G401 (cell line): Measurements from ENCODE around the gene GPR12. TPM values are rescaled to one million over a fixed set of nuclear protein-coding genes. Genes with fewer than 3 reads are reported as not detected.

Experiments used
- DNase-seq: peaks from one replicate; pipeline ENCODE4 v3.0.0-alpha.2; 2015; ENCODE audit warnings: low spot score
- in situ Hi-C: cut with HindIII; loops from 2 replicates; pipeline ENCODE4 v1.10.0; 2016; ENCODE audit warnings: low sequenced_read_pairs, mixed read lengths
- total RNA-seq: library from RNA; depleted of rRNA; stranded (reverse); fragments of >200 nt; shearing (Covaris generic); gene quantifications from 2 replicates; pipeline ENCODE4 v1.2.3, GENCODE V29; 2014; rRNA removed

The GPR12 gene, protein sequence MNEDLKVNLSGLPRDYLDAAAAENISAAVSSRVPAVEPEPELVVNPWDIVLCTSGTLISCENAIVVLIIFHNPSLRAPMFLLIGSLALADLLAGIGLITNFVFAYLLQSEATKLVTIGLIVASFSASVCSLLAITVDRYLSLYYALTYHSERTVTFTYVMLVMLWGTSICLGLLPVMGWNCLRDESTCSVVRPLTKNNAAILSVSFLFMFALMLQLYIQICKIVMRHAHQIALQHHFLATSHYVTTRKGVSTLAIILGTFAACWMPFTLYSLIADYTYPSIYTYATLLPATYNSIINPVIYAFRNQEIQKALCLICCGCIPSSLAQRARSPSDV
- not detected in 2 replicates for total RNA-seq

DNA sequence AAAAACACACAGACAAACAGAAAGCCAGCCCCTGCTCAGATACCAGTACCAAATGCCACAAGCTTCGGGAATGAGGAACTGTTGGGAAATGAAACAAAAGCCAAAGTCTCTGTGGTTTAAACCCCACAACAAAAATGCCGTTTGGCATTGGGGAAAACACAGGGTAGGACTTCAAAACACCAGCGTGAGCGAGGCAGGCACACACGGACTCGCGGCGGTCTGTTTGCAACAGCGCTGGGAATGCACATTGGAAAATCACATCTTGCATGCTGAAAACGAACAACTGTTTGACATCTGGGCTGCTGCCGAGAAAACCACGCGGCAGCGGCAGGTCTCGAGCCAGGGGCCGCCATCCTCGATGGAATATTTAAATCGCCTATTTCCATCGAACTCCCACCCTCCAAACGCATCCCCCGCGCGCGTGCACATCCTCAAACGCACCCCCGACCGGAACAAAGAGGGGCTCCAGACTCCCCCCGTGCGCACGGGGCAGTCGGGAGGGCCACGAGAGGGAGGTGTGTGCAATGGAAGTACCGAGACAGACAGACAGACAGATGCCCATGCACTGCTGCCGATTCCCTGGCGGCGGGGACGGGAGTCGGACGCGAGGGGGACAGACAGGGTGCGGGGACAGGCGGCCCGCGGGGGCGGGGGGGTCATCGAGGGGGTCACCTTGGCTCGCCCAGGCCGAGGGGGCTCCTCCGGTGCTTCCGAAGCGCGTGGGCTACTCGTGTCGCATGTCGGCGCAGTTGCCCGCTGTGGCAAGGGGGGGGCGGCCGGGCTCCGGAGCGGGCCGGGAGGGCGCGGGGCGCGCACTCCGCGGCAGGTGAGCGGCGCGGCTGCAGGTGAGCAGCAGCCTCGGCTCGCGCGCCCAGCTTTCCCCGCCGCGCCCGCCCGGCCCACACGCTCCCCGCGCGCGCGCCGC is at the start of gene GPR12:
GPR12 (minus strand) TSS at position 880 of the 925 bp plus-strand sequence. CDS start 959 bp downstream, outside the sequence.
- peak; percentile 68 for DNase-seq
- in situ Hi-C loops, result no loop called here

DNA sequence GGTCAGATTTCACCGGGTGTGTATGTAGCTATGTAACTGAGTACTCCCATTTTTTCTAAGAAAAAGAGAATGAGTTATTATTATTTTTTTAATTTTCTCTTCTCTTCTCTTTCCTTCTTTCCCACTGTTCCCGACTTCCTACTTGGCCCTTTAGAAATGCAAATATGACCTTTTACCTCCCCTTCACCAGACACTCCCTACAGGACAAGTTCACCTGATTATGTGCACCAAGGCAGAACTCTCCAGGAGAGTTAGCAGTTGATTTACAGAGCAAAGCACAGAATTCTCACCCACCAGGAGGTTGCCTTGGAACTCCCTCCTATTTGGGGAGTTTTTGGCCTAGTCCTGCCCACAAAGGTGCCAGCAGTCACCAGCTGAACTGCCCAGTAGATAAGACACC is 49.5 kb upstream of the GPR12 start:
- no peak for DNase-seq
- in situ Hi-C loops, result no loop called here

DNA sequence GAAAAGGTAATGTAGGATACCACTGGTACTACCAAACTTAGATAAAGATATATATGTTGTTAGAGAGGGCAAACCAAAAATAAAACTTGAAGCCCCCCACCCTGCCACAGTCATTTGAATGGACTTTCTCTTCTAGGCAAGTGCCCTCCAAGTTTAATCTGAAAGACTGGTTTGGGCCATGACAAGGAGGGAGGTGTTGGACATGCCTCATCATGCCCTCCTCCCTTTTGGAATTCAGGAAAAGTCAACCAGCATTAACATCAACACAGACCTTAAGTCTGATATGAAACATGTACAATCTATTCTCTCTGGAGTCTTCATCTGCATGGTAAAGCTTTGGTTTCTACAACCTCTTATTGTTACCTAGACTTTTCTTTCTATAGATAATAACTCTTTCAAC is 46.3 kb upstream of the GPR12 start:
- in situ Hi-C loops, result no loop called here
- no peak for DNase-seq

DNA sequence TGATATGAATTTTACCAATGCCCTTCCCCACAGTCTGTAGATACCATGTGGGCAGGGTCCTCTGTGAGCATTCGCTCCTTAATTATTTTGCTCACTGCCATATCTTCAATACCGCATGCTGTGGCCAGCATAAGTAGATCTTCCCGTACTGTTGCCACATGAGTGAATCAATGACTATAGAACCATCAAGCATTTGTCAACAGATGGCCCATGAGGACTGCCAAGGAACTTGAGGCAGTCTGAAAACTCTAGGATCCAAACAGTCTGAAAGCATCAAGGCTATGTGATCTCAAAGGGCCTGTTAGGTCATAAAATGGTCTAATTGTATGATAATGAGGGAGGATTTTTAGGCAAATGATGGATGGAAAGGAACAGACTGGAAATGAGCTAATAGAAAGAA is 27.4 kb upstream of the GPR12 start:
- peak; percentile 80 for DNase-seq
- in situ Hi-C loops, result no loop called here

DNA sequence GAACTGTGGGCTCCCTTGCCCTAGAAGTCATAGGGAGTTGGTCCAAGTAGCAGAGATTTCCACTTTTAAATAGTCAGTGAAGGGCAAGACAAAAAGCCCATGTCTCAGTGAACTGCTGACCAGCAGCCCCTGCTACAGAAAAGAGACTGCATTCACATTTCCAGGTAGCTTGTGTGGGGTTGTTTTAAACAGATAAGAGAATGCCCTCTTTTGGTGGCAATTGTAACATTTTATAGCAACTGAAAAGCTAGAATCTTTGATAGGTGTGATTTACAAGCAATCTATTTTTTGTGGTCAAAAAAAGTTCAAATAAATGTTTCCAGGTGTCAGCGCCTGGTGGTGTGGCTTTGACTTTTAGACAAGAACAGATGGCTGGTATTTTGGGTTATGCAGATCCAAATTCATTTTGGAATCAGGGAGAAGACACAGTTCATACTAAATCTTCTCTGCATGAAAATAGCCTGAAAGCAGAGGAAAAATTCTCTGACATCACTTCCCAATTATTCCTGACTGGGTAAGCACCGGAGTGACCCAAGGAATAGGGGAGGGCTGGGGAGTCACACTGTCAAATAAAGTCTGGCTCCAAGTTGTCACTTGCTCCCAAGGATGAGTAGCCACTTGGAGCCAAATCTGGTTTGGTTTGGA is 26.2 kb upstream of the GPR12 start:
- in situ Hi-C loops, result no loop called here
- peak; percentile 79 for DNase-seq

DNA sequence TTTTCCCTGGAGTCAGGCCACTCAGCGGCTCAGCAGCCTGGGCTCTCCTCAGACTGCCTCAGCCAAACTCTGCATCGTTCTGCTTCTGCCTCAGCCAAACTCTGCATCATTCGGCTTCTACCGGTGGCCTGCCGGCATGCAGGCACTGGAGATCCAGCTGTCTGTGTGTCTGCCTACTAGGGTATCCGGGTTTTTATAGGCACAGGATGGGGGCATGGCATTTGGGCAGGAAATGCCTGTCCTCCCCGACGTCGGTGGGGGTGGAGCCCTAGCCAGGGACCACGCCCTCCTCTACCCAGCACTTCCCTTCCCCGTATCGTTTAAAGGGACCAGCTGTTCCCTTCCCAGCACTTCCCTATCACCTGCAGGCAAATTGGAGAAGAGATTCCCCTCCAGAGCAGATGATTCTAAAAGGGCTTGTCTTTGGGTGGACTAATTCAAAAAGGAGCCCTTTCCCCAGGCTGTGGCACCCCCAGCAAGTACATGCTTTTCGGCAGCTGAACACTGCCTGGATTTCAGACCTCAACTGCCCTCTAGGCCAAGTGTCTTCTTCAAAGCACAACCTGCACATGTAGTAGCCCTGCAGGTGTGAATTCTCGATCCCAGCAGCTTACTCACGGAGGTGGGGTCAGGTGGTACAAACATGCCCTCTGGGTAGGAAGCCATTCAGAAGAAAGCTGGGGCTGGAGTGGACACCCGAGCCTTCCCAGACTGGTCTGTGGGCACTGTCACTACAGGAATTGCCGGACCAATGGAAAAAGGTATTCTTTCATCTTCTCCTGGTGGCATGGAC is 25.4 kb upstream of the GPR12 start:
- DNase-seq, result peak; percentile 56
- in situ Hi-C loops, result no loop called here

DNA sequence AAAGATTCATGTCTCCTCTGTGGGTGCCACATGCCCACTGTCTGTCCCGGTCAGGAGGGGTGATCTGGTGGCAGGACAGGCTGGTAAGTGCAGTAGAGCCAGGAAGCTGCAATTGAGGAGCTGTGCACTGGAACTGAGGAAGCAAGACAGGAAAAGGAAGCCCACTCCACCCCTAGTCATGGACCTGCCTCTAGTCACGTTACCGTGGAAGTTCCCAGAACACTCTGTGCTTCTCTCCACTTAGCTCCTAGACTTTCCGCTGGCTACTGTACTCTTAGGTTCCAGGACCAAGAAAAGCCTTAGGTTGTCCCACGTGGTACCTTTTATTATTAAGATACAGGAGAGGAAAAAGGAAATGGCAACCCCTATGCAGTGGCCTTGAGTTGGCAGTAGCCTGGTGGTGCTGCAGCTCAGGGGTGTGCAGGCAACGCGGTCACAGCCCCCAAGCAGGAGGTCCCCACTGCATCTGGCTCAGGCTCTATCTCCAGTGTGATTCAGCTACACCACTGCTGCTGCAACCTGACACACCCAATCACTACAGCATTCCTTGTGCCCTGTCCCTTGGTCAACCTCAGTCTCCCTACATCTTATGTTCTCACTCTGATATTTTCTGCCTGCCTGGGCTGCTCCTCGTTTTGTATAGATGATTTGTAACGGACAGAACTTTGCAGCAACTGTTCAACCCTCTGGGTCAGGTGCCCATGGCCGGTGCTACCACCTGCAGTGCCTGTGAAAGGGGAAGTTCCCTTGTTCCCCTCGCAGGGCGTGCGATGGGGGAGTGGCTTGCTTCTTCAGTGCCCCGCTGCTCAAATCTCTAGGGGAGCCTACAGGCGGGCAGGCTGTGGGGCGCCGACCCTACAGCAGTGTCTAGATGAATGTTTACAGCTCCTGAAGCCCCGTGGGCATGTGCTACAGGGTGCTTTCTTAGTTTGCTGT is 24.4 kb upstream of the GPR12 start:
- no peak for DNase-seq

DNA sequence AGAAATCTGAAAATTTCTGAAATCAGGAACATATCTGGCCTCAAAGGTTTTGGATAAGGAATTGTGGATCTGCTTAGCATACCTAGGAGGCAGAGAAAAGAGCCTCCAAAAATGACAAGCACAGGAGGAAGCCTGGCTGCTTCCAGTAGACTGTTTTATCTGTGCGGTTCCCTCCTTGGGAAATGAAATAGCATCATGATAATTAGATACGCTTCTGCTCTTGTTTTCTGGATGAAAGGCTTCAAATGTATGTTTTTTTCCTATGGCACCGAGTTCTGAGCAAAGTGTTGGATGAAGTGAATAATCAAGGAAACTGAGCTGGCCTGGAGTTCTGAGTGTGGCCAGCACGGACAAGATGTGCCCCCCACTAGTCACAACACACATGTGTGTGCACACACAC is 19.8 kb upstream of the GPR12 start:
- in situ Hi-C loops, result no loop called here

More for the DNA sequence above, 24.4 kb upstream of the GPR12 start:
- in situ Hi-C loops, result no loop called here

DNA sequence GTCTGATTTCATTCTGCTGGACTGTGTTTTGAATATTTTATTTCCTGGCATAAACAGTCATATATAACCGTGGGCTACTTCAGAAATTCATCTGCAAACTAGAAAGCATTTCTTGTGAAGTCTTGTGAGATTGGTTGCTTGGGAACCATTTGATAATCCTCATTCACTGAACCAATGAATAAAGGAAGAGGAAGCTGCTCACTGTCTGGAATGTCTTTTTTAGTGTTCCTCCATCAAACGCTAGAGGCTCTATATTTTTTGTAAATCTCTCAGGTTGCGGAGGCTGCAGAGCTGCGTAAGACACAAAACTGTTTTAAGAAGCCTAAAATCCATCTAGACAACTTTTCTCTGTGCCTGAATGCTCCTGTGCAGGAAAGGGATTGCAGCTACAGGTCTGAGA is 18.7 kb upstream of the GPR12 start:
- DNase-seq, result no peak

More for the DNA sequence above, 19.8 kb upstream of the GPR12 start:
- DNase-seq, result no peak

DNA sequence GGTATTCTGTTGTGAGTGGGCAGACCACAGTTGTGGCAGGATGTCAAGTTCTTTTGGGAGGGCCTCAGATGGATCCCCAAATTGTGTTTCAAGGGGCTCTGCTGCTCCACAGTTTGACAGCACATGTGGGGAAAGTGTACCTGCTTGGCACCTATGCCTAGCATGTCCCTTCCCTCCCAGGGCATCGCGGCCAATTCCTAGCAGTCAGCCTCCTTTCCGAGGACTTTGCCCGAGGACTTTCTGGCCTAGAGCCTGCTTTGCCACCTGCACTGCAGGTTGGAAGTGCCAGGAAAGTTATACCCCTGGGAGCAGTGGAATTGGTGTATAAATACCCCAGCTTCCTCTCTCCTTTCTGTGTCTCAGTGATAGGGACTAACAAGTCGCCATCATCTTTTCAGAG is 11.9 kb upstream of the GPR12 start:
- in situ Hi-C loops, result no loop called here
- no peak for DNase-seq

More for the DNA sequence above, 18.7 kb upstream of the GPR12 start:
- in situ Hi-C loops, result no loop called here

DNA sequence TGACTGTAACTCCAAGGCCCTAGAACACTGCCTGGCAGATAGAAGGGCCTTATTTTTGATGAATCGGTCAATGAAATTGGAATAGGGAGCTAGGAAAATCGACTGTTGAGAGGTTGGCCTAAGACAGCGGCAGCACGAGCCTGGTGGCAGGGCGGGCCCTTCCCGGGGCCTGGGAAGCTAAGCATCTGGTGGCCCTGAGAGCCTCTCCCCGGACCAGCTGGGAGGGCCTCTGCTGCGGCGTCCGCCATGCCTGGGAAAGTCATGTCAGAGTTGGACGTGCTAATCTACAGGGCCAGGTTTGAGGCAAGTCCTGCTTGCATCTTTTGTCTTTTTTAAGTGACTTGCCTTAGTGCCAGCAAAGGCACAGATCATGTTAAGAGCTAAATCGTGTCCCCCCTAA is 11.2 kb upstream of the GPR12 start:
- DNase-seq, result no peak
- in situ Hi-C loops, result no loop called here

DNA sequence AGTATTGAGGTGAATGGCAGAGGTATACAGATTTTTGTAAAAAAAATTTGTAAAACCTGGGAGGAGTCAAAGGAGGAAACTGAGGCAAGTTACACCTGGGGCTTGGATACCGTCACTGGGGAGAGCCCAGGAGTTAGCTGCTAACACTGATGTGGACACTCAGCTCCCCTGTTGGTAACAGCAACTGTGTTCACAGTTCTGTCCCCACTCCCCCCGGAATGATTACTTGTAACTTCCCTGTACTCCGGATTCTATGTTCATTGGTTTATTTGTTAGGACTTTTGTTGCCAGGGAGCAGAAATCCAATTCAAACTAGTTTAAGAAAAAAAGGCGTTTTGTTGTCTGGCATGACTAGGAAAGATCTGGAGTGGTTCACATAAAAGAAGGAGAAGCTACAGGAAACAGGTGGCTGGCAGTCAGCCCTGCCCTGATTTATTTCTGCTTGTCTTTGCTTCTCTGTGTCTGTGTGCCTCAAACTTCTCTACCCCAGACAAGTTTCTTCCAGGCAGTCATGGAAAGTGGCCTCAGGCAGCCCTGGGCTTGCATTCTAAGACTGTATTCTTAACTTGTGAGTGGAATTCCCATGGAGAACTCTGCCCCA is 2.3 kb upstream of the GPR12 start:
- in situ Hi-C loops, result no loop called here
- no peak for DNase-seq

DNA sequence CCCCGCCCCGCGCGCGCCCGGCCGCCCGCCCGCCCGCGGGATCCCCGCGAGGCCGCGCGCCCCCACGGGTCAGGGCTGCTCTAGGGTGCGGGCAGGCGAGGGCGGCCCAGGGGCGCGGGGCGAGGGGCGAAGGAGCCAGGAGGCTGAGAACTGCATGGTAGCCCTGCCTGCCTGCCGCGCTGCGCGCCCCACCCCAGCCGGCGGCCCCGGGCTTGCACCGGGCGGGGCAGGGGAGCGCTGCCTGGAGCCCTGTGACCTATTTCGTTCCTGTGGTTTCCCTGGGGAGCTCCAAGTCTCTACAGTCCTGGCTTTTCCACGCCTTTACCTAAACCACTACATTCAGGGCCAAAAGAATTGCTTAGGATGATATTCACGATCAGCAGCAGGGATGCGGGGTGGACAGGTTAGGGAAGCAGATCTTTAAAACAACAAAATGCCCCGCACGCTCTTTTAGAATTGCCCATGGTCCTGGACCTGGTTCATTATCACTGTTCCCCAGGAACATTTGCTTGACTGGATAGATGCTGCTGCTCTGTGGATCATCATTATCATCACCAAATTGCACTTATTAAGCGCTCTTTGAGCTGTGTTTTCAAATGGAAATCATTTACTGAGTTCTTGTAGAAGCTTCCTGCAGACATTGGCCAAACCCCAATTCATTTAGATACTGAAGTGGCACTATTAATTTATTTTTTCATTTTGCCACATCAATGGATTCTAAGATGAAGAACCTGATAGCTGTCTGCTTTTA is 421 bp upstream of the GPR12 start:
- in situ Hi-C loops, result no loop called here
- DNase-seq, result peak; percentile 64

DNA sequence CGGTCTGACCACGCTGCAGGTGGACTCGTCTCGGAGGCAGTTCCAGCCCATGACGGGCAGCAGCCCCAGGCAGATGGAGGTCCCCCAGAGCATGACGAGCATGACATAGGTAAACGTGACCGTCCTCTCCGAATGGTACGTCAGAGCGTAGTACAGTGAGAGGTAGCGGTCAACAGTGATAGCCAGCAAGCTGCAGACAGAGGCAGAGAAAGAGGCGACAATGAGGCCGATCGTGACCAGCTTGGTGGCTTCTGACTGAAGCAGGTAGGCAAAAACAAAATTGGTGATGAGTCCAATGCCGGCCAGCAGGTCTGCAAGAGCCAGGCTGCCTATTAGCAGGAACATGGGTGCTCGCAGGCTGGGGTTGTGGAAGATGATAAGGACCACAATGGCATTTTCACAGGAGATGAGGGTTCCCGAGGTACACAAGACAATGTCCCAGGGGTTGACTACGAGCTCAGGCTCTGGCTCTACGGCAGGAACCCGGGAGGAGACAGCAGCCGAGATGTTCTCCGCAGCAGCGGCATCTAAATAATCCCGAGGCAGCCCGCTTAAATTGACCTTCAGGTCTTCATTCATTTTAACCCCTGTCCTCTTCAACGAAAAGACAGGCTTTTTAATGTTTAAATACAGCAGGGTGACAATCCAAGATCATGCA is 1.2 kb downstream of the GPR12 start:
- in situ Hi-C loops, result no loop called here
- DNase-seq, result peak; percentile 77

DNA sequence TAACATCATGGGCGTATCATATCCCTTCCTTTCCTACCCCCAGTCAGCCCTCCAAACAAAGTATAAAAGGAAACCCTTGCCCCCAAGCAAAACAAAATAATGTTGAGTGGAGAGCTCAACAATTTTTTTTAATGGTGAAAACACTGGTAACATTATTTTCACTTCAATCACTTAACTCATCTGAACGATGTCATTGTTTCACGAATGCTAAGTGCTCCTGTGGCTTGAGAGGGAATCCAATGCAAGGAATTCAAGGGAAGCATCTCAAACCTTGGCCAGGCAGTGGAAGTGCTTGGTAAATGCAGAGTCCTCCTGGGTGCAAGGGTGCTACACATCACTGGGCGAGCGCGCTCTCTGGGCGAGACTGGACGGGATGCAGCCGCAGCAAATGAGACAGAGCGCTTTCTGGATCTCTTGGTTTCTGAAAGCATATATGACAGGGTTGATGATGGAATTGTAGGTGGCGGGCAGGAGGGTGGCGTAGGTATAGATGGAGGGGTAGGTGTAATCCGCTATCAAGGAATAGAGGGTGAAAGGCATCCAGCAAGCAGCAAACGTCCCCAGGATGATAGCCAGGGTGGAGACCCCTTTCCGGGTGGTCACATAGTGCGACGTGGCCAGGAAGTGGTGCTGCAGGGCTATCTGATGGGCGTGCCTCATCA is 2.0 kb downstream of the GPR12 start:
- in situ Hi-C loops, result no loop called here
- DNase-seq, result peak; percentile 53

DNA sequence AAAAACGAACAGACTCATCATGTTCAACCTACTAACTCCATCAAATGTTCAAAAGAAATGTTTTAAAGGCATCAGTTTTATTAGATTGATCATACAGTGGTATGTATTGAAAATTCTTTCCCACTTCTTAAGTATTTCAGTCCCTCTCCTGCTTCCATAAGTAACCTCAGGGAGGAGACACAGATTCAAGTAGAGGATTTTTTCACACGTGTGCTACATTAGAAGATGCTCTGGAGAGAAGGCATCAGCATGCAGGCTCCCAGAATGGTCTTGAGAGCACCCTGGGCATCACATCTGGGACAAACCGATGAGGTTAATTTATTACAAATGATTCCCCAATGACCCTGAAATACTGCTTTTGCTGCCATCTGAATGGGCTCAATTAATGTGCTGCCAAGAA is 3.6 kb downstream of the GPR12 start:
- peak; percentile 36 for DNase-seq
- in situ Hi-C loops, result no loop called here
